GM10266 (cell line): ENCODE results near the gene CLMN.
"Not testable (repeated sequence)": the region's sequence is repeated elsewhere in the genome, so short reads cannot be mapped to it uniquely, and the experiment has no call there.

Experiments
- DNase-seq: peaks from one replicate; pipeline ENCODE4 v3.0.0; 2012; ENCODE audit errors: extremely low spot score
- CTCF ChIP-seq: IDR thresholded peaks from 2 replicates; pipeline ENCODE4 v1.5.1; 2012; ENCODE audit warnings: mild to moderate bottlenecking, low read depth; ENCODE audit not compliant: control insufficient read depth, insufficient read depth; ENCODE audit errors: missing control alignments

CLMN gene

GRCh38 chr14:95141684-95142083 is 178.0 kb downstream of the CLMN start:
- TF ChIP-seq CTCF = no peak
- DNase-seq = no peak

GRCh38 chr14:95140060-95140858 is 179.4 kb downstream of the CLMN start:
- TF ChIP-seq CTCF = no peak
- no peak for DNase-seq

GRCh38 chr14:95138876-95139275 is 180.8 kb downstream of the CLMN start:
- DNase-seq = no peak
- no peak for TF ChIP-seq CTCF

DNA sequence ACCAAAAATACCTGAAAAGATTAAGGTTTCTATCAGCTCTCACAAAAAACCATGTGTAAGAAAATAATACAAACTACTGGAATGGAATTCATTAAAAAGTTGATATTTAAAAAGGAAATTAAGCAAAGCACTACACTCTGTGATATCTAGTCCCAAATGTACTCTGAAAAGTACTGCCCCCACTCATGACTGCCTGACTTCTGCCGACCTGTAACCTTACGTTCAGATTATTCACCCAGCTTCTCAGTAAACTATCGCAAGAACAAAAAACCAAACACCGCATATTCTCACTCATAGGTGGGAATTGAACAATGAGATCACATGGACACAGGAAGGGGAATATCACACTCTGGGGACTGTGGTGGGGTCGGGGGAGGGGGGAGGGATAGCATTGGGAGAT is 181.3 kb downstream of the CLMN start:
- DNase-seq = not testable (repeated sequence)

DNA sequence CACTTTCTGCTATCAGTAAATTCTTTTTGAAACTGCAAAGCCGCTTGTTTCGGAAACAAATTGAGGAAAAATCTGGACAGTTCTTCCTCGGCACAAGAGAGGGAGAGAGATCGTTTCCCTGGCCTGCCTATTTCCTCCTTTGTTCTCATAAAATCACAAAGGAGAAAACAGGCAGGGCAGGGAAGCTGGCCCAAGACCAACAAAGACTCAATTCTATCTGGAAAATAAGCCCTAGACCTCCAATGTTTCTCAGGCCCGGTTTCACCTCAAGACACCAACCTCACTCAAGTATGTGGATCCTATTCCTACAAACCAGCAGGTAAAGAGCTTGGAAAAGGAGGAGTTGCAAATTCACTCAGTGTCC is 181.9 kb downstream of the CLMN start:
- no peak for DNase-seq
- TF ChIP-seq CTCF = no peak

GRCh38 chr14:95137164-95137803 is 182.4 kb downstream of the CLMN start:
- TF ChIP-seq CTCF = no peak
- no peak for DNase-seq

DNA sequence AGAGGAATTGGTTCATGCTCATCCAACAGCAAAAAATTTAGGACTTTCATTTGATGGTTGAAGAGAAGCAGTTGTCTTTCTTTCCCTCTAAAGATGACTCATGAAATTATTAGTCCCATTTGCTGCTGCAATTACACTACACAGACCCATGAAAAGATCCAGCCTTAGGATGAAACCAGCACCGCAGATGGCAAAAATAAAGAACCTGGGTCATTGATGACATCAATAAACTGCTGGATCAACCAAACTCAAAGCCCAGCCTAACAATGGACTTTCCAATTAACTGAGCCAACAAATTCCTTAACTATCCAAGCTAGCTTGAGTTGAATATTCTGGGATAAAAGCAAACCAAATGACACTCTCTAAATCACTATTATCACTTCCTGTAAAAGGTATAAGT is 183.1 kb downstream of the CLMN start:
- no peak for TF ChIP-seq CTCF
- DNase-seq = no peak
